SK-N-SH (cell line): Measurements from ENCODE around the gene IQGAP1.

ENCODE experiments used
- CHD2 ChIP-seq: fragments of 150-350 bp; IDR thresholded peaks from 2 replicates; pipeline ENCODE4 v1.6.1; 2018; ENCODE audit warnings: low read length; ENCODE audit not compliant: partially characterized antibody
- CTCF ChIP-seq: fragments of 200-600 bp; sonication (generic); IDR thresholded peaks from 2 replicates; pipeline ENCODE4 v1.6.1; 2017; ENCODE audit warnings: antibody characterized with exemption, mild to moderate bottlenecking, moderate library complexity
- EP300 ChIP-seq, 2 experiments: IDR thresholded peaks; 2 replicates each; pipeline versions ENCODE4 v1.4.0 to v1.6.1; 2012; ENCODE audit warnings: borderline replicate concordance in 1 of 2, low read depth in 1 of 2, low read length in 1 of 2
- MAX ChIP-seq: IDR thresholded peaks from 2 replicates; pipeline ENCODE4 v1.4.0; 2012; ENCODE audit warnings: low read depth
- PBX3 ChIP-seq: IDR thresholded peaks from 2 replicates; pipeline ENCODE4; 2012
- POLR2AphosphoS5 ChIP-seq: IDR thresholded peaks from 2 replicates; pipeline ENCODE4 v1.6.1; 2012; ENCODE audit warnings: low read depth, low read length
- REST ChIP-seq: IDR thresholded peaks from 2 replicates; pipeline ENCODE4 v1.6.1; 2012; ENCODE audit warnings: mild to moderate bottlenecking, low read depth, low read length, moderate library complexity
- SIN3A ChIP-seq: IDR thresholded peaks from 2 replicates; pipeline ENCODE4 v1.6.1; 2012; ENCODE audit warnings: low read depth, mild to moderate bottlenecking, low read length, moderate library complexity, borderline replicate concordance
- SMC3 ChIP-seq: IDR thresholded peaks from 2 replicates; pipeline ENCODE4 v1.6.1; 2012; ENCODE audit warnings: low read depth, low read length, improper control_type of control experiment
- USF1 ChIP-seq: IDR thresholded peaks from 2 replicates; pipeline ENCODE4 v1.4.0; 2012; ENCODE audit warnings: low read depth, borderline replicate concordance
- USF2 ChIP-seq: fragments of 150-350 bp; IDR thresholded peaks from 2 replicates; pipeline ENCODE4 v1.6.1; 2017; ENCODE audit warnings: antibody characterized with exemption, low read length, low read depth, borderline replicate concordance

GRCh38 chr15:90365414-90366055, 22.5 kb upstream of the IQGAP1 start:
- TF ChIP-seq CTCF (no peak), MAX (no peak), SIN3A (no peak), POLR2AphosphoS5 (no peak), USF2 (no peak), PBX3 (no peak), EP300 (IDR thresholded peaks at IDR 0.05; ENCODE audit: borderline replicate concordance in 1 of 2, low read depth in 1 of 2, low read length in 1 of 2) (no peak), USF1 (no peak), REST (no peak), SMC3 (no peak), CHD2 (no peak)
